ENCODE measurements around the gene PATZ1. TPM values are rescaled to one million over a fixed set of nuclear protein-coding genes. Genes with fewer than 3 reads are reported as not detected.

The PATZ1 gene
- total RNA-seq, 1 experiment from 2014 or later: 120 TPM

- Histone ChIP-seq H2BK15ac (ENCODE audit: low read depth, low read length) (no peak overlapping the region), H4K20me1 (ENCODE audit: control insufficient read depth, insufficient read depth, insufficient read length) (no peaks in the 10 kb centered on the region), H3K79me1 (ENCODE audit: insufficient read depth, low read depth, low read length, poor library complexity, severe bottlenecking) (peaks cover 3% of the 10 kb centered on the region), H3K27me3 (ENCODE audit: insufficient read depth, low read length) (no peaks in the 10 kb centered on the region), H3K79me2 (ENCODE audit: insufficient read depth, low read length) (no peaks in the 10 kb centered on the region), H2BK12ac (ENCODE audit: insufficient read length, low read depth, low read length) (no peak overlapping the region), H3K56ac (ENCODE audit: insufficient read length, low read depth, low read length) (no peak overlapping the region), H3T11ph (ENCODE audit: low read length) (no peak overlapping the region), H3K18ac (ENCODE audit: insufficient read length, low read depth, low read length) (no peak overlapping the region), H3K27ac (ENCODE audit: insufficient read length, low read depth, low read length) (no peak overlapping the region), H3K9me3 (ENCODE audit: control insufficient read depth, low read depth, low read length) (no peaks in the 10 kb centered on the region), H2BK20ac (ENCODE audit: low read depth, low read length, poor library complexity, severe bottlenecking) (no peak overlapping the region), H3K4ac (ENCODE audit: low read depth, low read length) (no peak overlapping the region), H4K5ac (ENCODE audit: insufficient read length, low read depth, low read length) (no peak overlapping the region), H3K9ac (ENCODE audit: extremely low read depth, insufficient read length, low read length) (no peak overlapping the region), H3K23me2 (ENCODE audit: insufficient read length, low read depth, low read length, poor library complexity, severe bottlenecking) (no peaks in the 10 kb centered on the region), H4K8ac (replicated peaks; ENCODE audit: insufficient read length, low read depth, low read length) (no peak overlapping the region), H4K91ac (ENCODE audit: insufficient read length, low read depth, low read length) (no peak overlapping the region), H3K4me1 (ENCODE audit: insufficient read depth, low read length) (no peaks in the 10 kb centered on the region), H2AK5ac (ENCODE audit: insufficient read length, low read length) (no peak overlapping the region), H2AFZ (ENCODE audit: low read length) (no peak overlapping the region), H3K4me2 (ENCODE audit: insufficient read depth, insufficient read length, low read length) (no peak overlapping the region), H3K14ac (ENCODE audit: insufficient read depth, low read length) (no peak overlapping the region), H2BK120ac (ENCODE audit: low read depth, low read length, poor library complexity, severe bottlenecking) (no peak overlapping the region), H2BK5ac (ENCODE audit: insufficient read length, low read length) (no peak overlapping the region), H3K23ac (ENCODE audit: insufficient read length, low read depth, low read length) (no peak overlapping the region)
- Mint-ChIP-seq H3K4me3 (no peak overlapping the region), H3K27me3 (ENCODE audit: low read depth) (no peaks in the 10 kb centered on the region), H3K27ac (no peak overlapping the region), H3K4me1 (peaks cover 14 to 20% of the 10 kb centered on the region in 2 experiments), H3K36me3 (ENCODE audit: insufficient read depth in 1 of 3, low read depth in 3 of 3) (peaks cover 50 to 95% (median 91%) of the 10 kb centered on the region in 3 experiments), H3K9me3 (no peaks in the 10 kb centered on the region)
- TF ChIP-seq CTCF (conservative IDR thresholded peaks at IDR 0.05): no peak
- DNase-seq: no peak
- no CpG with 5 or more reads among the region's 8 CpGs for WGBS (ENCODE audit: extremely low coverage, insufficient read length, low lambda C conversion rate)
Measured at GRCh38 chr22:31332010-31332409, 14.1 kb downstream of the PATZ1 start.
